GM23338 (cell line): ENCODE results near the gene MYOM3. TPM values are rescaled to one million over a fixed set of nuclear protein-coding genes. Genes with fewer than 3 reads are reported as not detected.

Source experiments
- ATAC-seq: fragments of 200-7000 bp; cut with Tn5 transposase; 3 replicates; pipeline ENCODE4 v1.9.1; 2020
- DNase-seq: peaks from one replicate; pipeline ENCODE4 v3.0.0-alpha.2; 2015; ENCODE audit warnings: low spot score
- H2AFZ ChIP-seq: fragments of 200-600 bp; sonication (generic); 2 replicates; pipeline ENCODE4 v1.8.0; 2016; ENCODE audit warnings: antibody characterized with exemption, mild to moderate bottlenecking, moderate library complexity
- H3F3A ChIP-seq: fragments of 200-600 bp; sonication (generic); replicated peaks from 2 replicates; pipeline ENCODE4 v1.8.0; 2017; ENCODE audit warnings: antibody characterized with exemption, mixed run types, low read depth
- H3K27ac ChIP-seq: fragments of 200-600 bp; sonication (generic); 2 replicates; pipeline ENCODE4 v1.6.1; 2016; ENCODE audit warnings: low read depth
- H3K27me3 ChIP-seq: fragments of 200-600 bp; sonication (generic); 2 replicates; pipeline ENCODE4 v1.8.0; 2016; ENCODE audit warnings: mild to moderate bottlenecking, mixed run types, moderate library complexity; ENCODE audit not compliant: insufficient read depth
- H3K36me3 ChIP-seq: fragments of 200-600 bp; sonication (generic); 2 replicates; pipeline ENCODE4 v1.8.0; 2016; ENCODE audit warnings: mild to moderate bottlenecking; ENCODE audit not compliant: insufficient read depth
- H3K4me1 ChIP-seq: fragments of 200-600 bp; sonication (generic); 2 replicates; pipeline ENCODE4 v1.8.0; 2016; ENCODE audit warnings: mild to moderate bottlenecking, moderate library complexity; ENCODE audit not compliant: insufficient read depth
- H3K4me2 ChIP-seq: fragments of 200-600 bp; sonication (generic); 2 replicates; pipeline ENCODE4 v1.7.1; 2017; ENCODE audit warnings: mixed run types
- H3K4me3 ChIP-seq: fragments of 200-600 bp; sonication (generic); 2 replicates; pipeline ENCODE4 v1.6.1; 2016; ENCODE audit warnings: mixed run types
- H3K79me2 ChIP-seq: fragments of 200-600 bp; sonication (generic); replicated peaks from 2 replicates; pipeline ENCODE4 v1.8.0; 2017; ENCODE audit warnings: mild to moderate bottlenecking; ENCODE audit not compliant: insufficient read depth
- H3K9me2 ChIP-seq: fragments of 200-600 bp; sonication (generic); 2 replicates; pipeline ENCODE4 v1.8.0; 2017; ENCODE audit not compliant: insufficient read depth
- H4K20me1 ChIP-seq: fragments of 200-600 bp; sonication (generic); replicated peaks from 2 replicates; pipeline ENCODE4 v1.8.0; 2017; ENCODE audit warnings: mild to moderate bottlenecking; ENCODE audit not compliant: insufficient read depth
- H3K27ac Mint-ChIP-seq: 2 replicates; pipeline ENCODE4 v1.8.0; 2020; ENCODE audit warnings: inconsistent platforms, mild to moderate bottlenecking, moderate library complexity, mixed read lengths
- H3K27me3 Mint-ChIP-seq: 3 replicates; pipeline ENCODE4 v1.8.0; 2022; ENCODE audit warnings: low read depth, mild to moderate bottlenecking, moderate library complexity, mixed read lengths, inconsistent platforms; ENCODE audit not compliant: insufficient read depth, poor library complexity
- H3K36me3 Mint-ChIP-seq: 3 replicates; pipeline ENCODE4 v1.8.0; 2021; ENCODE audit warnings: low read depth, mild to moderate bottlenecking, inconsistent platforms, moderate library complexity, mixed read lengths
- H3K4me1 Mint-ChIP-seq: 3 replicates; pipeline ENCODE4 v1.8.0; 2020; ENCODE audit warnings: mild to moderate bottlenecking, inconsistent platforms, mixed read lengths
- H3K4me3 Mint-ChIP-seq: 3 replicates; pipeline ENCODE4 v1.8.0; 2021; ENCODE audit warnings: moderate library complexity, mild to moderate bottlenecking, inconsistent platforms, mixed read lengths
- H3K9me3 Mint-ChIP-seq: 3 replicates; pipeline ENCODE4 v1.8.0; 2020; ENCODE audit warnings: moderate library complexity, mild to moderate bottlenecking, inconsistent platforms, mixed read lengths
- CREB1 ChIP-seq: fragments of 250-450 bp; sonication (Bioruptor Pico); IDR thresholded peaks from 2 replicates; pipeline ENCODE4 v1.5.0; 2020; ENCODE audit warnings: low read depth, mild to moderate bottlenecking, moderate library complexity
- EZH2 ChIP-seq: fragments of 200-600 bp; sonication (generic); IDR thresholded peaks from one replicate; pipeline ENCODE4 v1.8.0; 2017; ENCODE audit warnings: antibody characterized with exemption, mild to moderate bottlenecking, low read depth; ENCODE audit not compliant: unreplicated experiment
- EZH2phosphoT487 ChIP-seq: fragments of 200-600 bp; sonication (generic); IDR thresholded peaks from one replicate; pipeline ENCODE4 v1.8.1; 2018; ENCODE audit warnings: antibody characterized with exemption; ENCODE audit not compliant: unreplicated experiment
- JUNB ChIP-seq: IDR thresholded peaks from one replicate; pipeline ENCODE4 v1.6.1; 2016; ENCODE audit warnings: antibody characterized with exemption; ENCODE audit not compliant: unreplicated experiment
- NANOG ChIP-seq: IDR thresholded peaks from 2 replicates; pipeline ENCODE4 v1.6.1; 2016; ENCODE audit warnings: antibody characterized with exemption, borderline replicate concordance
- POLR2AphosphoS5 ChIP-seq: IDR thresholded peaks from 2 replicates; pipeline ENCODE4 v1.6.1; 2016; ENCODE audit warnings: antibody characterized with exemption, low read depth
- STAT1 ChIP-seq: IDR thresholded peaks from one replicate; pipeline ENCODE4 v1.6.1; 2016; ENCODE audit warnings: antibody characterized with exemption; ENCODE audit not compliant: unreplicated experiment
- ZNF114 ChIP-seq: fragments of 250-450 bp; sonication (Bioruptor Pico); IDR thresholded peaks from 2 replicates; pipeline ENCODE4 v1.5.0; 2020; ENCODE audit warnings: mild to moderate bottlenecking, moderate library complexity
- polyA plus RNA-seq: library from polyadenylated mRNA; unstranded; fragments of >200 nt; fragmentation: Nextera tagmentation; extraction: Ambion mirVana; gene quantifications from 2 replicates; pipeline ENCODE4 v1.2.1, GENCODE V29; 2016
- total RNA-seq: library from RNA; depleted of rRNA; stranded (reverse); fragments of >200 nt; shearing (Covaris generic); gene quantifications from 2 replicates; pipeline ENCODE4 v1.2.3, GENCODE V29; 2014
- TF ChIP-seq, protein P1 (sequence below), 2 experiments: fragments of 200-600 bp in 1 of 2; sonication (generic) in 1 of 2; conservative IDR thresholded peaks; 2 replicates each; pipeline versions ENCODE4 v1.5.1 to v1.6.1; 2016 to 2017; ENCODE audit warnings: antibody characterized with exemption in 2 of 2, low read depth in 2 of 2, mild to moderate bottlenecking in 2 of 2, moderate library complexity in 1 of 2
- TF ChIP-seq, protein P2 (sequence below): IDR thresholded peaks from 2 replicates; pipeline ENCODE4 v1.6.1; 2016; ENCODE audit warnings: antibody characterized with exemption
- TF ChIP-seq, protein P3 (sequence below): IDR thresholded peaks from one replicate; pipeline ENCODE4 v1.6.1; 2018; ENCODE audit warnings: antibody characterized with exemption; ENCODE audit not compliant: unreplicated experiment

MYOM3 gene
- total and polyA plus RNA-seq, 2 experiments from 2014 or later: not detected

DNA sequence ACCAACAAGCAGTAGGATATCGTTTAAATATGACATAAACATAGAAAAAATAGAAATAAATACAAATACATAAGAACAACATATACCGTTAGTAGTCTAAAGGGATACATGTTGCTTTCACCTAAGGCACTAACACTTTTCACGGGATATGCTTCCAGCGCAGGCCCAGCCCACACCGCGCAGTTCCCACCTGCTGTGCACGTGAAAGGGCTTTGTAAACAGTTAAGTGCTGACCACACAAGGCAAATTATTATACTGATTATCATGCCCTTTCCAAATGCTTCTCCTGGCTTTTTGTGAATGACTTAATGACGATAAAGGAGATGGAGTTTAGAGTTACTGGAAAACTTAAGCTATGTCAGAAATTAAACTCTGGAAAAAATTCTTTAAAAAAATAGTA is 42.3 kb upstream of the MYOM3 start:
- Histone ChIP-seq H3K9me2 (no peaks in the 10 kb centered on the region), H2AFZ (no peak overlapping the region), H3K4me2 (0 out of 2 replicates have a peak overlapping the region, but pooled peaks have one; percentile 22), H3K27me3 (no peaks in the 10 kb centered on the region), H3K4me1 (peaks cover 16% of the 10 kb centered on the region; the same call in 1 of the 2 replicates), H3K27ac (peak overlapping the region; percentile 88; the same call in 1 of the 2 replicates), H3K36me3 (no peaks in the 10 kb centered on the region), H4K20me1 (no peaks in the 10 kb centered on the region), H3F3A (no peaks in the 10 kb centered on the region), H3K4me3 (no peak overlapping the region), H3K79me2 (0 out of 2 replicates have a peak, but pooled peaks cover 9% of the 10 kb centered on the region)
- H3K27me3 Mint-ChIP-seq: peaks cover 27% of the 10 kb centered on the region
- no peak overlapping the region for H3K27ac Mint-ChIP-seq
- no peaks in the 10 kb centered on the region for H3K9me3 Mint-ChIP-seq
- peaks cover 21% of the 10 kb centered on the region for H3K36me3 Mint-ChIP-seq
- TF ChIP-seq ZNF114: no peak
- no peak for TF ChIP-seq EZH2
- no peak for TF ChIP-seq NANOG
- TF ChIP-seq EZH2phosphoT487: no peak
- peak; percentile 61 for DNase-seq
- H3K4me1 Mint-ChIP-seq: peaks cover 43% of the 10 kb centered on the region
- ATAC-seq: no peak
- H3K4me3 Mint-ChIP-seq: no peak overlapping the region

DNA sequence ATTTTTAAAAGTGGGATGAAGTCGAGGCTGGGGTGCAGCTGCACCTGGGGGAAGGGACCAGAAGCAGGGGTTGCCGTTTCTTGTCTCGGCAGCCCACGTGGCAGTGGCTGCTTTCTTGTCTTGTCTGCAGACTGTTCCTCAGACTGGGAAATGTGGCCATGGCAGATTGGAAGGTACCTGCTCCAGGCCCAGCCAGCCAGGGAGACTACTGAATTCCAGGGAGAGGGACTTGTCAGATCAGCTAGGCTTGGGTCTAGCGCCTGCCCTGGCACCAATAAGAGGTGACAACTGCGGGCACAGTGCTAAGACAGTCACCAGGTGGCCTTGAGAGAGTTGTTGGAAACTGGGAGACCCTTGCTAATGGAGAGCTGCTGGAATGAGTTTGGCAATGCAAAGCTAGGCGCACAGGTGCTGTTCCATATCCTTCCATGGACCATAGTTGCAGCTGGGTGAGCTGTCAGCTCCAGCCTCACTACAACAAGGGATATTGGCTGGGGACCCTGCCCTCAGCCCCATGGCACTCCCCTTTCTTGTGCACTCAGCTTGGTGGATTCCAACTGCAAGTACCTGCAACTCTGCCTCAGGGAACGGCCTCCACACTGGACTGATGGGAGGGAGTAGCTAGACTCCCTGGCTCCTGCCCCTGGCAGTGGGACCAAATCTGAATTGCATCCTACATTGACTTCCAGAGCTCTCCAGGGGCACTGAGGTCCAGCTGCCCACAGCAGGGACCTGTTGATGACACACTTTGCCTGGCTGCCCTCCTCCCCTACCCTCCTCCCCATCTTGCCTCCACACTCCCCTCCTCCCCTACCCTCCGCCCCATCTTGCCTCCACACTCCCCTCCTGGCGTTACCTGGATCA is 40.9 kb upstream of the MYOM3 start:
- Histone ChIP-seq H3F3A (no peaks in the 10 kb centered on the region), H3K4me3 (no peak overlapping the region), H3K27me3 (no peaks in the 10 kb centered on the region), H3K79me2 (0 out of 2 replicates have a peak, but pooled peaks cover 9% of the 10 kb centered on the region), H2AFZ (no peak overlapping the region), H3K9me2 (no peaks in the 10 kb centered on the region), H3K27ac (peak overlapping the region; percentile 84; the same call in 1 of the 2 replicates), H3K36me3 (no peaks in the 10 kb centered on the region), H4K20me1 (no peaks in the 10 kb centered on the region), H3K4me2 (peak overlapping the region; percentile 9; the same call in 1 of the 2 replicates), H3K4me1 (peaks cover 16% of the 10 kb centered on the region; the same call in 1 of the 2 replicates)
- Mint-ChIP-seq H3K9me3 (no peaks in the 10 kb centered on the region), H3K36me3 (peaks cover 16% of the 10 kb centered on the region), H3K4me3 (0 out of 3 replicates have a peak overlapping the region, but pooled peaks have one; percentile 64), H3K4me1 (peaks cover 43% of the 10 kb centered on the region), H3K27ac (peak overlapping the region; percentile 97), H3K27me3 (peaks cover 25% of the 10 kb centered on the region)
- TF ChIP-seq, protein P1, sequence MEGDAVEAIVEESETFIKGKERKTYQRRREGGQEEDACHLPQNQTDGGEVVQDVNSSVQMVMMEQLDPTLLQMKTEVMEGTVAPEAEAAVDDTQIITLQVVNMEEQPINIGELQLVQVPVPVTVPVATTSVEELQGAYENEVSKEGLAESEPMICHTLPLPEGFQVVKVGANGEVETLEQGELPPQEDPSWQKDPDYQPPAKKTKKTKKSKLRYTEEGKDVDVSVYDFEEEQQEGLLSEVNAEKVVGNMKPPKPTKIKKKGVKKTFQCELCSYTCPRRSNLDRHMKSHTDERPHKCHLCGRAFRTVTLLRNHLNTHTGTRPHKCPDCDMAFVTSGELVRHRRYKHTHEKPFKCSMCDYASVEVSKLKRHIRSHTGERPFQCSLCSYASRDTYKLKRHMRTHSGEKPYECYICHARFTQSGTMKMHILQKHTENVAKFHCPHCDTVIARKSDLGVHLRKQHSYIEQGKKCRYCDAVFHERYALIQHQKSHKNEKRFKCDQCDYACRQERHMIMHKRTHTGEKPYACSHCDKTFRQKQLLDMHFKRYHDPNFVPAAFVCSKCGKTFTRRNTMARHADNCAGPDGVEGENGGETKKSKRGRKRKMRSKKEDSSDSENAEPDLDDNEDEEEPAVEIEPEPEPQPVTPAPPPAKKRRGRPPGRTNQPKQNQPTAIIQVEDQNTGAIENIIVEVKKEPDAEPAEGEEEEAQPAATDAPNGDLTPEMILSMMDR (conservative IDR thresholded peaks at IDR 0.05; ENCODE audit: low read depth in 2 of 2): no peak
- TF ChIP-seq POLR2AphosphoS5: peak; percentile 17; the same call in 1 of the 2 replicates
- ATAC-seq (no peak), DNase-seq (no peak)

DNA sequence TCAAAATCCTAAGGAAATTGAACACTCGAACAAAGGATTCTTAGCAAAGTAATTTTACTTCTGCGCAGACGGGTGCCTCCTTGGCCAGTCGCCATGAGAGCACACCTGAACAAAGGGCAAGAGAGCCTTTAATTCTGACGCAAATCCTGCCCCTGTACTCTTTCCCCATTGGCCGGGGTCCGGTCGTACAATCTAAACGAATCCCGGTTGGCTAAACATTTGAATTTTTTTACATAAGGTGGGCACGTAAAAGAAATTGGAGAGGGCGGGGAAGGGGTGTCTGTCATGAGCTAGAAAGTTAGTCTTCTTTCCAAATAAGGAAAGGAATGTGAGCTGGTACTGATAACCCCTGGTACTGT is 39.2 kb upstream of the MYOM3 start:
- peaks cover 10% of the 10 kb centered on the region; the same call in 2 of the 3 replicates for H3K36me3 Mint-ChIP-seq
- Histone ChIP-seq H3K9me2 (no peaks in the 10 kb centered on the region), H4K20me1 (no peaks in the 10 kb centered on the region), H3F3A (no peaks in the 10 kb centered on the region), H3K4me3 (peak overlapping the region; percentile 49), H3K4me2 (peak overlapping the region; percentile 74), H3K79me2 (0 out of 2 replicates have a peak, but pooled peaks cover 9% of the 10 kb centered on the region), H2AFZ (no peak overlapping the region), H3K27me3 (no peaks in the 10 kb centered on the region), H3K36me3 (no peaks in the 10 kb centered on the region), H3K27ac (peak overlapping the region; percentile 99), H3K4me1 (peaks cover 16% of the 10 kb centered on the region; the same call in 1 of the 2 replicates)
- peaks cover 43% of the 10 kb centered on the region for H3K4me1 Mint-ChIP-seq
- peak; percentile 76 for ATAC-seq
- H3K9me3 Mint-ChIP-seq: no peaks in the 10 kb centered on the region
- peak overlapping the region; percentile 97 for H3K27ac Mint-ChIP-seq
- peak; percentile 98 for DNase-seq
- TF ChIP-seq POLR2AphosphoS5 (peak; percentile 67), JUNB (no peak), NANOG (no peak), CREB1 (CRISPR knock-in tag) (peak; percentile 33; the same call in 1 of the 2 replicates), STAT1 (no peak)
- TF ChIP-seq, protein P2, sequence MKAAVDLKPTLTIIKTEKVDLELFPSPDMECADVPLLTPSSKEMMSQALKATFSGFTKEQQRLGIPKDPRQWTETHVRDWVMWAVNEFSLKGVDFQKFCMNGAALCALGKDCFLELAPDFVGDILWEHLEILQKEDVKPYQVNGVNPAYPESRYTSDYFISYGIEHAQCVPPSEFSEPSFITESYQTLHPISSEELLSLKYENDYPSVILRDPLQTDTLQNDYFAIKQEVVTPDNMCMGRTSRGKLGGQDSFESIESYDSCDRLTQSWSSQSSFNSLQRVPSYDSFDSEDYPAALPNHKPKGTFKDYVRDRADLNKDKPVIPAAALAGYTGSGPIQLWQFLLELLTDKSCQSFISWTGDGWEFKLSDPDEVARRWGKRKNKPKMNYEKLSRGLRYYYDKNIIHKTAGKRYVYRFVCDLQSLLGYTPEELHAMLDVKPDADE: no peak
- TF ChIP-seq, protein P3, sequence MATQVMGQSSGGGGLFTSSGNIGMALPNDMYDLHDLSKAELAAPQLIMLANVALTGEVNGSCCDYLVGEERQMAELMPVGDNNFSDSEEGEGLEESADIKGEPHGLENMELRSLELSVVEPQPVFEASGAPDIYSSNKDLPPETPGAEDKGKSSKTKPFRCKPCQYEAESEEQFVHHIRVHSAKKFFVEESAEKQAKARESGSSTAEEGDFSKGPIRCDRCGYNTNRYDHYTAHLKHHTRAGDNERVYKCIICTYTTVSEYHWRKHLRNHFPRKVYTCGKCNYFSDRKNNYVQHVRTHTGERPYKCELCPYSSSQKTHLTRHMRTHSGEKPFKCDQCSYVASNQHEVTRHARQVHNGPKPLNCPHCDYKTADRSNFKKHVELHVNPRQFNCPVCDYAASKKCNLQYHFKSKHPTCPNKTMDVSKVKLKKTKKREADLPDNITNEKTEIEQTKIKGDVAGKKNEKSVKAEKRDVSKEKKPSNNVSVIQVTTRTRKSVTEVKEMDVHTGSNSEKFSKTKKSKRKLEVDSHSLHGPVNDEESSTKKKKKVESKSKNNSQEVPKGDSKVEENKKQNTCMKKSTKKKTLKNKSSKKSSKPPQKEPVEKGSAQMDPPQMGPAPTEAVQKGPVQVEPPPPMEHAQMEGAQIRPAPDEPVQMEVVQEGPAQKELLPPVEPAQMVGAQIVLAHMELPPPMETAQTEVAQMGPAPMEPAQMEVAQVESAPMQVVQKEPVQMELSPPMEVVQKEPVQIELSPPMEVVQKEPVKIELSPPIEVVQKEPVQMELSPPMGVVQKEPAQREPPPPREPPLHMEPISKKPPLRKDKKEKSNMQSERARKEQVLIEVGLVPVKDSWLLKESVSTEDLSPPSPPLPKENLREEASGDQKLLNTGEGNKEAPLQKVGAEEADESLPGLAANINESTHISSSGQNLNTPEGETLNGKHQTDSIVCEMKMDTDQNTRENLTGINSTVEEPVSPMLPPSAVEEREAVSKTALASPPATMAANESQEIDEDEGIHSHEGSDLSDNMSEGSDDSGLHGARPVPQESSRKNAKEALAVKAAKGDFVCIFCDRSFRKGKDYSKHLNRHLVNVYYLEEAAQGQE: no peak
- peak overlapping the region; percentile 64 for H3K4me3 Mint-ChIP-seq
- H3K27me3 Mint-ChIP-seq: peaks cover 25% of the 10 kb centered on the region
